GM21367 (cell line): ENCODE measurements around the gene SPATA31E1.
"Not testable (repeated sequence)": the region's sequence is repeated elsewhere in the genome, so short reads cannot be mapped to it uniquely, and the experiment has no call there.

Experiments used
- ATAC-seq: cut with Tn5 transposase; IDR thresholded peaks from one replicate; pipeline ENCODE4 v1.9.1; 2021; ENCODE audit not compliant: unreplicated experiment

The SPATA31E1 gene

DNA sequence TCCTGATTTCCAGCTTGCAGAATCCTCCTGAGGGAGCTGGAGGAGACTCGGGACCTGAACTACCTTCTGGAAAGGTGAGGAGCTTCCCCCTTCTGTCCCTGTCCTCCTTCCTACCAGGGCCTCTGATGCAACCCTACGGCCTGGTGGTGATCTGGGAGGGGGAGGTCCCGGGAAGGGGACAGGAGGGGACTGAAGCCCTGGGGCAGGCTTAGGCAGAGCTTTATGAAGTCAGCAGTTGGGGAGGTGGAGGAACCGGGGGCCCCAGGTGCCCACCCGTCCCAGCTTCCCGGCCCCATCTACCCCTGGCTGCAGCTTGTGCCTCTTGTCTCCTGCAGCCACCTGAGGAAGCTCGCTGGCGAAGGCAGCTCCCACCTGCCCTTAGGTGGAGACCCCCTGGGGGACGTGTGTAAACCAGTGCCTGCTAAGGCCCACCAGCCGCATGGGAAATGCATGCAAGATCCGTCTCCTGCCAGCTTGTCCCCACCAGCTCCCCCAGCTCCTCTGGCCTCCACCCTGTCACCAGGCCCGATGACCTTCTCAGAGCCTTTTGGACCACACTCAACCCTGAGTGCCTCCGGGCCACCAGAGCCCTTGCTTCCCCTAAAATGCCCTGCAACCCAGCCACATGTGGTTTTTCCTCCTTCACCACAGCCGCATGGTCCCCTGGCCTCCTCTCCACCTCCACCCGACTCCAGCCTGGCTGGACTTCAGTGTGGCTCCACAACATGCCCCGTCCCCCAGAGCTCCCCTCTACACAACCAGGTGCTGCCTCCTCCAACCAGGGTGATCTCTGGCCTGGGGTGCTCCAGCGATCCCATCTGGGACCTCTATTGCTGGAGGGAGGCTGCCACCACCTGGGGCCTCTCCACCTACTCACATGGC is 2.1 kb downstream of the SPATA31E1 start:
- ATAC-seq: no peak

GRCh38 chr9:87885484-87886189 is 3.0 kb downstream of the SPATA31E1 start:
- ATAC-seq: no peak

DNA sequence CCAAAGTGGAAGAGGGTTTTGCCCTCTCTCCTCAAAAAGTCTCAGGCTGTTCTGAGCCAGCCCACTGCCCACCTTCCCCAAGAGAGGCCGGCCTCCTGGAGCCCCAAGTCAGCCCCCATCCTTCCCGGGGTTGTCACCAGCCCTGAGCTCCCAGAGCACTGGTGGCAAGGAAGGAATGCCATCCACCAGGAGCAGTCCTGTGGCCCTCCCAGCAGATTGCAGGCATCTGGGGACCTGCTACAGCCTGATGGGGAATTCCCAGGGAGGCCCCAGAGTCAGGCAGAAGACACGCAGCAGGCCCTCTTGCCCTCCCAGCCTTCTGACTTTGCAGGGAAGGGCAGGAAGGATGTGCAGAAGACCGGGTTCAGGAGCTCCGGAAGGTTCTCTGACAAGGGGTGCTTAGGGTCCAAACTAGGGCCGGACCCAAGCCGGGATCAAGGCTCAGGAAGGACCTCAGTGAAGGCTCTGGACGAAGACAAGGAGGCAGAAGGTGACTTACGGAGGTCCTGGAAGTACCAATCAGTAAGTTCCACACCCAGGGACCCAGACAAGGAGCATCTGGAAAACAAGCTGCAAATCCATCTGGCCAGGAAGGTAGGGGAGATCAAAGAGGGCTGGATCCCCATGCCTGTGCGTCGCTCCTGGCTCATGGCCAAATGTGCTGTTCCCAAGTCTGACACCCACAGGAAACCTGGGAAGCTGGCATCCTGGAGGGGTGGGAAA is 3.7 kb downstream of the SPATA31E1 start:
- ATAC-seq: no peak

- ATAC-seq: no peak
Observed at GRCh38 chr9:87886933-87887505, 4.3 kb downstream of the SPATA31E1 start.

DNA sequence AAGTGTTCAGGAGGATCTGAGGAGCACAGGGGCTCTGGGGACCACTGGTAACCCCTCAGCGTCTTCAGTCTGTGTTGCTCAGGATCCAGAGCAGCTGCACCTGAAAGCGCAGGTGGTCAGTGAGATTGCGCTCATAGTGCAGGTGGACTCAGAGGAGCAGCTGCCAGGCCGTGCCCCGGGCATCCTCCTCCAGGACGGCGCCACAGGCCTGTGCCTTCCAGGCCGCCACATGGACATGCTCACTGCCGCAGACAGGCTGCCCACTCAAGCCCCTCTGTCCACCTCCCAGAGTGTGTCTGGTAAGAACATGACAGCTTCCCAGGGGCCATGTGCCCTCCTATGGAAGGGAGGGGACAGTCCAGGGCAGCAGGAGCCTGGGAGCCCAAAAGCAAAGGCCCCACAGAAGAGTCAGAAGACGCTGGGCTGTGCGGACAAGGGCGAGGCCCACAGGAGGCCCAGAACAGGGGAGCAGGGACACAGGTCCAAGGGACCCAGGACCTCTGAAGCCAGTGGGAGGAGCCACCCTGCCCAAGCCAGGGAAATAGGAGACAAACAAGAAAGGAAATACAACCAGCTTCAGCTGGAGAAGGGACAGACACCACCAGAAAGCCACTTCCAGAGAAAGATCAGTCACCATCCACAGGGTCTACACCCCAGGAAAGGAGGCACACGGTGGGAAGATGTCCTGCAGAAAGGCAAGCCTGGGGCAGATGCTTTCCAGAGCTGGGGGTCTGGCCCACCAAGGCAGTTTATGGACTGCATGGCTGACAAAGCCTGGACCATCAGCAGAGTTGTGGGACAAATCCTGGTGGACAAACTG is 5.2 kb downstream of the SPATA31E1 start:
- ATAC-seq: no peak

DNA sequence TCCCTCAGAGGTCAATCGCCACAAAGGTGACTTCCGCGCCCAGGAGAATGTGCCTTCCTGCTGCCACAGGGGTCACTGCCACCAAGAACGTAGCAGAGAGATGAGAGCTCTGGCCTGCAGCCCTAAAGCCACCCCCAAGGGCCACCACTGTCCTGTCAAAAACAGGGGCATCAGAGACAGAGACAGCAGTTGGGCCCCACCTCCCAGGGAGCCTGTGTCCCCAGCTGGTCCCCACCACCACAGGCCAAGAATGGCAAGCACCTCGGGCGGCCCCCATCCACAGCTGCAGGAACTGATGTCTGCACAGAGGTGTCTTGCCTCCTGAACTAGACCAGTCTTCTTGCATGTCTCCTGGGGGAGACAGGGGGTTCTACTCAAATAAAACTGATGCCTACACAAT is 5.8 kb downstream of the SPATA31E1 start:
- ATAC-seq: no peak

DNA sequence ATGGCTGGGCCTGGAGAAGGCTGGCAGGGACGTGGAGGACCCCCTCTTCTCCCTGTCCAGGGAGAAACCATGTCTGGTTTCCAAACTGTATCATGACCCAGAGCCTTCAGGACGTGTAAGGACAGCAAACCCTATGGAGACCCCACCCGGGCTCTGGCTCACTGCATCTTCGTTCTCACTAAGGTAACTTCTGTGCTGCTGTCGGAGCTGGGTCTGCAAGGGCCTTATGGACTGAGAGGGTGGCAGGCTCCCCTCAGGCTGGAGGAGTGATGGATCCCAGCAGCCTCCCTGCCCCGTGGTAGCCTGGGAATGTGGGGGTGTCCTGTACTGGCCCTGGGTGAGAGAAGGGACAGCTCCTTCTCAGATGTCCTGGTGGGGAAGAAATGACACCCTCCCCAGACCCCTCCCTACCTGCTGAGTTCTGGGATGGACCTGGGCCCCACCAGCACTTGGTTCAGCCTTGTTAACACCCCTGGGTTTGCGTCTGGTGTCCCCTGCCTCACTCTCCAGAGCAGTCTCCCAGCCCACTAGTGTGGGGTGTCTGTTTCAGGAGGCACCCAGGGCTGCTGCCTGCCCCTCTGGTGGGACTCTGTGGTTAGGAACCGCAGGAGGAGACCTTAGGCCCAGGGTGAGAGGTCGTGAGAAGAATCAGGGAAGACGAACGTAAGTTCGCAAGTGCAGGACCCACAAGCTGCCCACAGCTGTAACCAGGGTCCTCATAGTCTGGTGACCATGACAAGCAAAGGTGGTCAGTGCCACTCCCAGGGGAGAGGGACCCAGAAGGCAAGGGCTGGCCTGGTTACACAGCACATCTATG is 6.6 kb downstream of the SPATA31E1 start:
- no peak for ATAC-seq

DNA sequence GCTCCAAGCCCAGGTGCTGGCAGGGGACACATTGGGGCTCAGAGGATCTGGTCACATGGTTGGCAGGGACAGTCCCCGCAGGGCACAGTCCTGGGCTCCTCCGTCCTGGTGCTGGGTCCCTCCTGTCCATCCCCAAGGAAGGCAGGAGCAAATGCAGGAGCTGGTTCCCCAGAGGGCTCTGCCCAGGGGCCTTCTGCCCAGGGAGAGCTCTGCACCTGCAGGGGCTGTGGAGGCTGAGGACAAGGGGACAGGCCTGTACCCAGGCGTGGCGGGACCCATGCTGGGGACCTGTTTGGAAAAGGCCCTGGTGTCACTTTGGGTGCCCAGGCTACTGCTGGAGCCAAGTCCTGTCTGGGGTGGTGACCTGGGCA is 7.2 kb downstream of the SPATA31E1 start:
- no peak for ATAC-seq

GRCh38 chr9:87890837-87891236 is 8.2 kb downstream of the SPATA31E1 start:
- no peak for ATAC-seq

DNA sequence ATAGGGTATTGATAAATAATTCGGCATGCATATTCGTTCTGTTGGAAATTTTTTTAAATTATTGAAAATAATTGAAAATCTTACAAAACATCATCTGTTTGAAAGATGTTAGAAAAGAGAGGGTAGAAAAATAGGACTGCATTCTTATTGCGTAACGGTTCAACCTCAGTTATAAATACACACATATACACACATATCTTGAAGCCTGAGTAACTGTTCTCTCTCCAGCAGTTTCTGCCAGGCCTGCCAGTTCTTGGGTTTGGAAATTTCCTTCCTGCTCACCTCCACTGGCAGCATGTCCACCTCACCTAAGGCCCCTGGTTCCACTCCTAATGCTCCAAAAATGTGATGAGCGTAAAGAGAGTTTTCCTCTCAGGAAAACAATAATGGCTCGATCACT is 9.1 kb downstream of the SPATA31E1 start:
- ATAC-seq: no peak

DNA sequence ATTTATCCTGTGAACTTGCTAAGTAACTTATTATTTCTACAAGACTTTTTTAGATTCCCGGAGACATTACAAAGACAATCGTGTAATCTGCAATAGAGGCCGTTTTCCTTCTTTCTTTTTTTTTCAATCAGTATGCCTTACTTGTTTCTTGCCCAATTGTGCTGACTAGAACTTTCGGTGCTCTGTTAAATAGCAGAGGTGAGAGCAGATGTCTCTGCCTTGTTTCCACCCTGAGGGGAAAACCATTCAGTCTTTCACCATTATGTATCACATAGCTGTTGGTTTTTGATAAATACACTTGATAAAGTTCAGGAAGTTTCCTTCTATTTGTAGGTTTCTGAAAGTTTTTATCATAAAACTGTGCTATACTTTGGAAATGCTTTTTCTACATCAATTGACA is 10.3 kb downstream of the SPATA31E1 start:
- no peak for ATAC-seq

DNA sequence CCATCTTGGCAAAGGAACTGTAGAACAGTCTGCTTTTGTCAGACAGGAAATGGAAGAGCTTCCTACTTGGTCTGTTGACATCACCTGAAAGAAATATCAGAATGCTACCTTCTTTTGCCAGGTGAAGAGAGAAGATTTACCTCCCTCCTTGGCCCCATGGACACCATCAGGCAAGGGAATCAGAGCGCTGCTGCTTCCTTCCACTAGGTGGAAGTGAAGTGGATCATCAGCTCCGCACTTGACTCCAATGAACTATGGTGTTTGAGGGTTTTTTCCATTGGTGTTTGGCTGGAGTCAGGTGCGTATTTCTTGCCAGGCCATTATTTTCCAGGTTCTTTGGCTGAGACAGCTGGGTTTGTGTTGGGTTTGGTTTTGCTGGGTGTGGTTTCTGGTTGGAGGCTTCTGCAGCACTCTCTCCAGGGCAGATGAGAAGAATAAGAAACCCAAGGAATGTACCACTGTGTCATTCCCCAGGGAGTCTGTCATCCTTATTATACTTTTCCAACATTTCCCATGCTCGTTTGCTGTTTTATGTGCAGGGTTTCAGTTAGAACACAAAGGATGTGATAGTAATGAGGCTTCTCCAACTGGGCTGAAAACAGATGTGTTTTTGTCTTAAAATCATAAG is 12.4 kb downstream of the SPATA31E1 start:
- no peak for ATAC-seq

DNA sequence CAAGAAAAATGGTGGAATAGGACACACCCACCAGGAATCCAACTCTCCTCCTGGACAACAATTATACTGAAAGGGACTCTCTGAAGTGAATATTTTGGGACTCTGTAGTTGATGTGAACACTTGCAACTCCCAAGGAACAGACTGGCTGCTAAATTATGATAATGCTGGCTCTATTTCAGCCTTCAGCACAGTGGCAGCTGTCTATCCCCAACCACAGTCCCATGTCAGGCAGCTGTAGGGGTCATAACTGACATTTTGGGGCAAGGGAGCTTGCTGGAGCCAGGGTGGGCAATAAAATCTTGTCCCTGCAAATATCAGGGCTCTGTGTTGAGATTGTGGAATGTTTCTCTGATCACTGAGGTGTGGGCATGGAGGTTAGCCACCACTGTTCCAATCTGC is 14.2 kb downstream of the SPATA31E1 start:
- no peak for ATAC-seq

GRCh38 chr9:87898151-87898550 is 15.5 kb downstream of the SPATA31E1 start:
- ATAC-seq: no peak

GRCh38 chr9:87902371-87902770 is 19.7 kb downstream of the SPATA31E1 start:
- not testable (repeated sequence) for ATAC-seq

- ATAC-seq: no peak
Observed at GRCh38 chr9:87909310-87910041, 26.8 kb downstream of the SPATA31E1 start.

DNA sequence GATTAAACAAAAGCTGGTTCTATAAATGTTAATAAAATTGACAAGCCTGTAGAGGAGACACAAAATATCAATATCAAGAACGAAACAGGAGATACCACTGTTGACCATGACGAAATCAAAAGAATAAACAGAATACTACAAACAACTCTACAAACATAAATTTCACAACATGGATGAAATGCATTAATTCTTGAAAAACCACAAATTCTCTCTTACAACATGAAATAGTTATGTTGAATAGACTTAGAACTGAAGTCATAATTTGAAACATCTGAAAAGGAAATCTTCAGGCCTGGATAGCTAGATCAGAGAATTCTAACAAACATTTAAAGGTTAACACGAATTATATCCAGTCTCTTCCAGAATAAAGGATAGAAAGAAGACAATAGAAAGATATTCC is 28.1 kb downstream of the SPATA31E1 start:
- no peak for ATAC-seq

DNA sequence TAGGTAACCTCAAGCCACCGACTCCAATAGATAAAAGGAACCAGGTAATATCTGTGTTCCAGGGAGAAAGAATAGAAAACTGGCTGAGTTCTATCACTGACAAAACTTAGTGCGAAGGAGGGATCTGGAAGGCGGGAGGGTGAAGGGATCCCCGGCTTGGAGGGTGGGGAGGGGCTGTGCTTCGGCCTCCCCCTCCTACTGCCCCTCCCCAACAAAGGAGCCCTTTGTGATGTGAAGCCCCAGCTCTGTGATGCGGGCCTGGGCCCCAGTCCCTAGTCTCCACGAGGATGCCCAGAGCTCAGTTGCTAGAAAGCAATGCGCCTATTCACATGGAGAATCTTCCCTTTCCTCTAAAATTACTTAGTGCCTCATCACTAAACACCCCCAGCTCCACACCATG is 35.0 kb downstream of the SPATA31E1 start, which contains the start of gene SPATA31C1:
Gene SPATA31C1, plus strand, starts transcription at position 301 of the 400 bp plus-strand sequence.
- not testable (repeated sequence) for ATAC-seq
